GM18511 (cell line): ENCODE results near the gene IBA57.
"Not testable (repeated sequence)": the region's sequence is repeated elsewhere in the genome, so short reads cannot be mapped to it uniquely, and the experiment has no call there.

Source experiments
- ATAC-seq: cut with Tn5 transposase; IDR thresholded peaks from one replicate; pipeline ENCODE4 v1.9.1; 2021; ENCODE audit warnings: mild to moderate bottlenecking, moderate library complexity; ENCODE audit not compliant: unreplicated experiment

IBA57 gene

GRCh38 chr1:228170666-228171065, 5.1 kb downstream of the IBA57 start:
- no peak for ATAC-seq

- ATAC-seq = no peak
Observed at GRCh38 chr1:228171221-228171891, 5.8 kb downstream of the IBA57 start.

- no peak for ATAC-seq
Observed at GRCh38 chr1:228172591-228173527, 7.3 kb downstream of the IBA57 start.

GRCh38 chr1:228173528-228174481, 8.2 kb downstream of the IBA57 start:
- ATAC-seq = not testable (repeated sequence)

GRCh38 chr1:228174482-228175315, 9.1 kb downstream of the IBA57 start:
- no peak for ATAC-seq

GRCh38 chr1:228175316-228176023, 9.9 kb downstream of the IBA57 start:
- ATAC-seq = no peak

- no peak for ATAC-seq
Observed at GRCh38 chr1:228176024-228176395, 10.4 kb downstream of the IBA57 start.

- ATAC-seq = no peak
Observed at GRCh38 chr1:228176461-228177182, 11.0 kb downstream of the IBA57 start.

- no peak for ATAC-seq
Observed at GRCh38 chr1:228177183-228177475, 11.5 kb downstream of the IBA57 start.

GRCh38 chr1:228177721-228178710, 12.4 kb downstream of the IBA57 start:
- ATAC-seq = no peak

- ATAC-seq = no peak
Observed at GRCh38 chr1:228178737-228179684, 13.4 kb downstream of the IBA57 start.

GRCh38 chr1:228180271-228180958, 14.8 kb downstream of the IBA57 start:
- no peak for ATAC-seq

GRCh38 chr1:228180959-228181644, 15.5 kb downstream of the IBA57 start:
- ATAC-seq = no peak

- no peak for ATAC-seq
Observed at GRCh38 chr1:228181645-228182034, 16.0 kb downstream of the IBA57 start.

- no peak for ATAC-seq
Observed at GRCh38 chr1:228182296-228183030, 16.9 kb downstream of the IBA57 start.
